AG10803 (cell line): ENCODE results near the gene CYLD.

Experiments
- DNase-seq: peaks from one replicate; pipeline ENCODE4 v3.0.0; 2010; ENCODE audit warnings: low read depth
- H3K4me3 ChIP-seq: 2 replicates; pipeline ENCODE4 v1.5.1; 2011; ENCODE audit warnings: mild to moderate bottlenecking, low read length, control low read depth
- TF ChIP-seq, protein P1 (sequence below): conservative IDR thresholded peaks from 2 replicates; pipeline ENCODE4 v1.5.1; 2011; ENCODE audit warnings: mild to moderate bottlenecking, low read length, control low read depth, inconsistent platforms

Gene CYLD

GRCh38 chr16:50841081-50841886 is 99.4 kb downstream of the CYLD start:
- no peak overlapping the region for H3K4me3 ChIP-seq
- TF ChIP-seq, protein P1, sequence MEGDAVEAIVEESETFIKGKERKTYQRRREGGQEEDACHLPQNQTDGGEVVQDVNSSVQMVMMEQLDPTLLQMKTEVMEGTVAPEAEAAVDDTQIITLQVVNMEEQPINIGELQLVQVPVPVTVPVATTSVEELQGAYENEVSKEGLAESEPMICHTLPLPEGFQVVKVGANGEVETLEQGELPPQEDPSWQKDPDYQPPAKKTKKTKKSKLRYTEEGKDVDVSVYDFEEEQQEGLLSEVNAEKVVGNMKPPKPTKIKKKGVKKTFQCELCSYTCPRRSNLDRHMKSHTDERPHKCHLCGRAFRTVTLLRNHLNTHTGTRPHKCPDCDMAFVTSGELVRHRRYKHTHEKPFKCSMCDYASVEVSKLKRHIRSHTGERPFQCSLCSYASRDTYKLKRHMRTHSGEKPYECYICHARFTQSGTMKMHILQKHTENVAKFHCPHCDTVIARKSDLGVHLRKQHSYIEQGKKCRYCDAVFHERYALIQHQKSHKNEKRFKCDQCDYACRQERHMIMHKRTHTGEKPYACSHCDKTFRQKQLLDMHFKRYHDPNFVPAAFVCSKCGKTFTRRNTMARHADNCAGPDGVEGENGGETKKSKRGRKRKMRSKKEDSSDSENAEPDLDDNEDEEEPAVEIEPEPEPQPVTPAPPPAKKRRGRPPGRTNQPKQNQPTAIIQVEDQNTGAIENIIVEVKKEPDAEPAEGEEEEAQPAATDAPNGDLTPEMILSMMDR: no peak
- no peak for DNase-seq

DNA sequence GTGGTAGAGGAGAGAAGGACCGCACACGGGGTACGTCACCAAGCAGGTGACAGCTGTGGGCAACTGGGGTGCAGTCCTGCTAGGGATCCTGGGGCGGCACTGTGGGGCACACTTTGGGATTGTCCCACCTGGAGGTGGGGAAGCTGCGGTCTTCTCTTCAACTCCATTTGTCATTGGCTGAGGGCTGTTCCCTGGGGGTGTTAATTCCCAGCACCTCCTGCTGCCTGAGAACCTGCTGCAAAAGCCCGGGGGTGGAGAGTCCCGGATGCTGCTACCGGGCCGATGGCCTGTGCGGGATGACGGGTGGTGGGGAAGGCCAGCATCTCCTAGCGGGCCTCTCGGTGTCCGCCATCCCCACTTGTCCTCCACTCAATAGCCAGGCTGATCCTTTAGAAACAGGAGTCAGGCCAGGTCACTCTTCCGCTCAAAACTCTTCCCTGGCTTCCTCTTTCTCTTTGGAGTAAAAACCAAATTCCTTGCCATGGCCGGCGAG is 100.2 kb downstream of the CYLD start:
- no peak overlapping the region for H3K4me3 ChIP-seq
- DNase-seq: no peak
- TF ChIP-seq, protein P1: no peak

DNA sequence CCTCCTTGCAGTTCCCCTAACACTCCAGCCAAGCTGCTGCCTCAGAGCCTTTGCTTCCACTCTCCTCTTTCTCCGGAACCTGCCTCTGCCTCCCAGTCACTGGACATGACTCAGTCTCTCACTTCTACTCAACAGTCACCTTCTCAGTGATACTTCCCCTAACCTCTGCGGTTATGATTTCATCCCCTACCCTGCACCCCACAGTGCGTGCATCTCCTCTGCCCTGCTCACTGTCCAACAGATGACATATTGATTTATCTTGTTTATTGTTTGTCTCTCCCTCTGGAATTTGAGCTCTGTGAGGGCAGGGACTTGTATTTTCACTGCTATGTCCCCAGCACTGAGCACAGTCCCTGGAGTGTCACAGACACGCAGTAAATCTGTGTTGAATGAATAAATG is 100.7 kb downstream of the CYLD start:
- TF ChIP-seq, protein P1: no peak
- no peak for DNase-seq
- H3K4me3 ChIP-seq: no peak overlapping the region

GRCh38 chr16:50844840-50845239 is 103.0 kb downstream of the CYLD start:
- TF ChIP-seq, protein P1: no peak
- no peak overlapping the region for H3K4me3 ChIP-seq
- DNase-seq: no peak

- DNase-seq: no peak
- H3K4me3 ChIP-seq: no peak overlapping the region
- TF ChIP-seq, protein P1: no peak
These were observed 103.4 kb downstream of the CYLD start for GRCh38 chr16:50845296-50845695.

DNA sequence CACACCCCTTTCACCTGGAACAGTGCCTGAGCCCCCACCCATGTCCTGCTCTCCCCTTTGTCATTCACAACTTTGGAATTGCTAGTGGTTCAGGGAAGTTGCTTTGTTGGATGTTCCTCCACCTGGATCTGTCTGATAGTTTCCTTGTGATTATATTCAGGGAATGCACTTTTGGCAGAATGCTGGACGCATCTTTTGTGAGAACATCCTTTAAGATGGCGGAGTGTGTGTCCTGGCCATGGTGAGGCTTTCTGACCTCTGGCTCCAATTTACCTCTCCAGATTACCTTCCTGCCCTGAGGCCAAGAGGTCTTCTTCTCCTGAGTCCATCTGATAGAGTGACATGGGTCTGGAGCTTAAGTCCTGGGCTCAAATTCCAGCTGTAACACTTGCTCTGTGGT is 104.6 kb downstream of the CYLD start:
- TF ChIP-seq, protein P1: no peak
- H3K4me3 ChIP-seq: no peak overlapping the region
- no peak for DNase-seq

- DNase-seq: no peak
- TF ChIP-seq, protein P1: no peak
- H3K4me3 ChIP-seq: no peak overlapping the region
These were observed 105.3 kb downstream of the CYLD start for GRCh38 chr16:50847166-50847565.
